NCI-H460 (cell line): ENCODE data around the gene NUP50. TPM values are rescaled to one million over a fixed set of nuclear protein-coding genes. Genes with fewer than 3 reads are reported as not detected.
A peak's percentile ranks its signal among the peaks of the same experiment; 100 is the strongest.

Source experiments
- DNase-seq: peaks from one replicate; pipeline ENCODE4 v3.0.0-alpha.2; 2016; ENCODE audit warnings: low read depth; ENCODE audit errors: extremely low read depth
- total RNA-seq: library from RNA; depleted of rRNA; stranded (reverse); fragments of >200 nt; shearing (Covaris generic); gene quantifications from 2 replicates; pipeline ENCODE4 v1.2.3, GENCODE V29; 2014

The NUP50 gene
- total RNA-seq, 1 experiment from 2014 or later: 51.6 TPM

- no peak for DNase-seq
These were observed 44.4 kb downstream of the NUP50 start for GRCh38 chr22:45207981-45208664.

GRCh38 chr22:45208696-45208992 lies 44.9 kb downstream of the NUP50 start:
- DNase-seq: no peak

- no peak for DNase-seq
These were observed 45.5 kb downstream of the NUP50 start for GRCh38 chr22:45208993-45209838.

GRCh38 chr22:45210174-45210573 lies 46.4 kb downstream of the NUP50 start:
- no peak for DNase-seq

GRCh38 chr22:45210577-45210976 lies 46.9 kb downstream of the NUP50 start:
- no peak for DNase-seq

- DNase-seq: no peak
These were observed 47.3 kb downstream of the NUP50 start for GRCh38 chr22:45210991-45211390.

GRCh38 chr22:45211435-45211834 lies 47.7 kb downstream of the NUP50 start:
- no peak for DNase-seq

GRCh38 chr22:45211848-45212247 lies 48.1 kb downstream of the NUP50 start:
- no peak for DNase-seq

GRCh38 chr22:45212306-45212709 lies 48.6 kb downstream of the NUP50 start:
- peak; percentile 38 for DNase-seq

- DNase-seq: peak; percentile 15
These were observed 49.4 kb downstream of the NUP50 start for GRCh38 chr22:45212992-45213751.

GRCh38 chr22:45216133-45217003 lies 52.6 kb downstream of the NUP50 start:
- DNase-seq: no peak

- DNase-seq: no peak
These were observed 53.6 kb downstream of the NUP50 start for GRCh38 chr22:45217345-45217744.

GRCh38 chr22:45217806-45218205 lies 54.1 kb downstream of the NUP50 start:
- DNase-seq: no peak

- DNase-seq: no peak
These were observed 55.3 kb downstream of the NUP50 start for GRCh38 chr22:45218976-45219375.

GRCh38 chr22:45221201-45221600 lies 57.5 kb downstream of the NUP50 start:
- DNase-seq: no peak

- no peak for DNase-seq
These were observed 59.8 kb downstream of the NUP50 start for GRCh38 chr22:45223304-45224117.

- no peak for DNase-seq
These were observed 60.6 kb downstream of the NUP50 start for GRCh38 chr22:45224331-45224730.

GRCh38 chr22:45224988-45225731 lies 61.4 kb downstream of the NUP50 start:
- no peak for DNase-seq
